HG03432 (cell line): ENCODE data around the gene COG8.
"Not testable (repeated sequence)": the region's sequence is repeated elsewhere in the genome, so short reads cannot be mapped to it uniquely, and the experiment has no call there.

Experiments
- ATAC-seq: cut with Tn5 transposase; IDR thresholded peaks from one replicate; pipeline ENCODE4 v1.9.1; 2021; ENCODE audit warnings: mild to moderate bottlenecking, moderate library complexity; ENCODE audit not compliant: unreplicated experiment

COG8 gene

GRCh38 chr16:69294051-69294450, 45.3 kb downstream of the COG8 start:
- no peak for ATAC-seq

- no peak for ATAC-seq
Observed at GRCh38 chr16:69293401-69293800, 46.0 kb downstream of the COG8 start.

GRCh38 chr16:69291657-69292056, 47.7 kb downstream of the COG8 start:
- ATAC-seq, result not testable (repeated sequence)

GRCh38 chr16:69286941-69287713, 52.2 kb downstream of the COG8 start:
- no peak for ATAC-seq

GRCh38 chr16:69285240-69285639, 54.1 kb downstream of the COG8 start:
- no peak for ATAC-seq

GRCh38 chr16:69283851-69284250, 55.5 kb downstream of the COG8 start:
- no peak for ATAC-seq

- no peak for ATAC-seq
Observed at GRCh38 chr16:69277413-69277812, 62.0 kb downstream of the COG8 start.
